Suppressor macrophage treated with lipopolysaccharide for 1 hour (primary cell): ENCODE measurements around the gene ZNF33B.
"Not testable (repeated sequence)": the region's sequence is repeated elsewhere in the genome, so short reads cannot be mapped to it uniquely, and the experiment has no call there.

ENCODE experiments used
- DNase-seq, 3 donors: peaks; one replicate each; pipeline ENCODE4 v3.0.0-alpha.2; 2020 to 2022

Gene ZNF33B

GRCh38 chr10:42638055-42638820 lies at the start of gene ZNF33B:
Gene ZNF33B (minus strand): TSS chr10:42638570. CDS start chr10:42636928, 1,642 bp downstream.
- peak; percentile 89 to 94 (median 93) for DNase-seq

- no peak for DNase-seq
These were observed 46.1 kb upstream of the ZNF33B start for GRCh38 chr10:42684517-42684916.

- no peak for DNase-seq
These were observed 41.9 kb upstream of the ZNF33B start for GRCh38 chr10:42680267-42680666.

- DNase-seq = not testable (repeated sequence)
These were observed 27.0 kb upstream of the ZNF33B start for GRCh38 chr10:42665181-42665979.

GRCh38 chr10:42654419-42654818 lies 16.0 kb upstream of the ZNF33B start:
- DNase-seq = no peak

GRCh38 chr10:42652858-42653257 lies 14.5 kb upstream of the ZNF33B start:
- DNase-seq = no peak

GRCh38 chr10:42650374-42650773 lies 12.0 kb upstream of the ZNF33B start:
- no peak for DNase-seq

GRCh38 chr10:42648512-42648911 lies 10.1 kb upstream of the ZNF33B start:
- no peak for DNase-seq

- DNase-seq = no peak
These were observed 8.6 kb upstream of the ZNF33B start for GRCh38 chr10:42646687-42647640.

- no peak for DNase-seq
These were observed 7.8 kb upstream of the ZNF33B start for GRCh38 chr10:42646214-42646613.

- DNase-seq = no peak
These were observed 7.1 kb upstream of the ZNF33B start for GRCh38 chr10:42645516-42645915.

- DNase-seq = no peak
These were observed 6.7 kb upstream of the ZNF33B start for GRCh38 chr10:42645103-42645502.

GRCh38 chr10:42640610-42641229 lies 2.4 kb upstream of the ZNF33B start:
- DNase-seq = peak in 2 of 3 donors; percentile 1 to 5

GRCh38 chr10:42638821-42639270 lies 476 bp upstream of the ZNF33B start:
- DNase-seq = no peak

- DNase-seq = no peak
These were observed 719 bp downstream of the ZNF33B start for GRCh38 chr10:42637648-42638054.

GRCh38 chr10:42637142-42637541 lies 1.2 kb downstream of the ZNF33B start:
- DNase-seq = no peak

- no peak for DNase-seq
These were observed 3.3 kb downstream of the ZNF33B start for GRCh38 chr10:42635098-42635497.

GRCh38 chr10:42632564-42632963 lies 5.8 kb downstream of the ZNF33B start:
- no peak for DNase-seq

GRCh38 chr10:42630537-42631134 lies 7.7 kb downstream of the ZNF33B start:
- DNase-seq = no peak

GRCh38 chr10:42623929-42624328 lies 14.4 kb downstream of the ZNF33B start:
- DNase-seq = peak in 1 of 3 donors; percentile 1

GRCh38 chr10:42618424-42618823 lies 19.9 kb downstream of the ZNF33B start:
- no peak for DNase-seq

GRCh38 chr10:42615419-42615818 lies 23.0 kb downstream of the ZNF33B start:
- no peak for DNase-seq
